OCI-LY7 (cell line): ENCODE measurements around the gene MAS1L. TPM values are rescaled to one million over a fixed set of nuclear protein-coding genes. Genes with fewer than 3 reads are reported as not detected.

Experiments used
- BruUV-seq: library from RNA; stranded (reverse); fragments of 400-500 nt; replicated peaks from 2 replicates; lab custom pipeline; 2021; lab: Mats Ljungman, UMichigan
- CTCF ChIA-PET: fragments of 300-600 bp; sonication (Branson Sonifier 250); formaldehyde crosslinking; loops from one replicate; lab custom pipeline; 2022; ENCODE audit warnings: antibody characterized with exemption; ENCODE audit not compliant: unreplicated experiment; lab: Charles Lee
- POLR2A ChIA-PET: fragments of 300-600 bp; sonication (Branson Sonifier 250); formaldehyde crosslinking; loops from one replicate; lab custom pipeline; 2022; ENCODE audit warnings: antibody characterized with exemption; lab: Charles Lee
- DNase-seq: peaks from one replicate; pipeline ENCODE4 v3.0.0-alpha.2; 2015; ENCODE audit warnings: low spot score
- H2AFZ ChIP-seq: fragments of 200-600 bp; sonication (generic), shearing (Covaris generic); 2 replicates; pipeline ENCODE4 v1.6.1; 2014; ENCODE audit warnings: mild to moderate bottlenecking, antibody characterized with exemption, low read length, moderate library complexity
- H3K27ac ChIP-seq: fragments of 200-600 bp; sonication (generic); 2 replicates; pipeline ENCODE4 v1.5.1; 2014; ENCODE audit warnings: mixed run types, low read depth, mild to moderate bottlenecking, moderate library complexity, low read length, inconsistent platforms; ENCODE audit not compliant: poor library complexity, severe bottlenecking
- H3K36me3 ChIP-seq: fragments of 200-600 bp; sonication (generic); 2 replicates; pipeline ENCODE4 v1.6.1; 2014; ENCODE audit warnings: mild to moderate bottlenecking, antibody characterized with exemption, low read length, moderate library complexity, mixed read lengths; ENCODE audit not compliant: insufficient read depth
- H3K4me1 ChIP-seq: fragments of 200-600 bp; sonication (generic); 2 replicates; pipeline ENCODE4 v1.5.1; 2014; ENCODE audit warnings: mild to moderate bottlenecking, low read length; ENCODE audit not compliant: insufficient read depth, poor library complexity, severe bottlenecking
- H3K4me2 ChIP-seq: fragments of 200-600 bp; sonication (generic); 2 replicates; pipeline ENCODE4 v1.6.1; 2014; ENCODE audit warnings: mild to moderate bottlenecking, low read length
- H3K4me3 ChIP-seq: fragments of 200-600 bp; sonication (generic); 2 replicates; pipeline ENCODE4 v1.5.1; 2014; ENCODE audit warnings: mild to moderate bottlenecking, low read depth, low read length; ENCODE audit not compliant: poor library complexity, severe bottlenecking
- H3K79me2 ChIP-seq: fragments of 200-600 bp; sonication (generic); 2 replicates; pipeline ENCODE4 v1.6.1; 2016; ENCODE audit warnings: low read depth, mild to moderate bottlenecking, low read length, moderate library complexity, mixed read lengths; ENCODE audit not compliant: insufficient read depth
- H3K9me2 ChIP-seq: fragments of 200-600 bp; sonication (generic); 2 replicates; pipeline ENCODE4 v1.6.1; 2016; ENCODE audit warnings: mild to moderate bottlenecking, low read length, mixed read lengths; ENCODE audit not compliant: insufficient read depth
- H3K9me3 ChIP-seq: fragments of 200-600 bp; sonication (generic); 2 replicates; pipeline ENCODE4 v1.6.1; 2014; ENCODE audit warnings: mild to moderate bottlenecking, mixed run types, low read length, mixed read lengths
- H4K20me1 ChIP-seq: fragments of 200-600 bp; sonication (generic); 2 replicates; pipeline ENCODE4 v1.6.1; 2014; ENCODE audit warnings: mild to moderate bottlenecking, antibody characterized with exemption, low read length, moderate library complexity, mixed read lengths; ENCODE audit not compliant: insufficient read depth
- CTCF ChIP-seq: fragments of 200-600 bp; sonication (generic); conservative IDR thresholded peaks from 2 replicates; pipeline ENCODE4 v1.5.1; 2014; ENCODE audit warnings: mild to moderate bottlenecking, antibody characterized with exemption, low read length, moderate library complexity, mixed read lengths
- EZH2phosphoT487 ChIP-seq: fragments of 200-600 bp; sonication (generic); IDR thresholded peaks from 2 replicates; pipeline ENCODE4 v1.6.1; 2018; ENCODE audit warnings: low read depth, borderline replicate concordance, mild to moderate bottlenecking, mixed run types, antibody characterized with exemption, low read length, moderate library complexity, mixed read lengths
- intact Hi-C: fragments of 100-400 bp; cut with micrococcal nuclease; formaldehyde crosslinking; loops from one replicate; pipeline ENCODE4 v1.10.0; 2022; ENCODE audit not compliant: unreplicated experiment
- total RNA-seq, 2 experiments: library from RNA; depleted of rRNA in 1 of 2; stranded (reverse); fragments of >200 nt in 1 of 2; shearing (Covaris generic) in 1 of 2; gene quantifications; 2 replicates each; pipeline ENCODE4 v1.2.3, GENCODE V29; 2014 to 2022

The MAS1L gene
- total RNA-seq, 2 experiments from 2014 or later = not detected

GRCh38 chr6:29474996-29475395 is 12.8 kb downstream of the MAS1L start:
- TF ChIP-seq EZH2phosphoT487 = no peak
- no peak for TF ChIP-seq CTCF
- no peaks in the 10 kb centered on the region for H3K4me1 ChIP-seq
- POLR2A ChIA-PET = interaction anchor here (0.6 kb wide), 1 partner anchor 1175 kb away, joined by 3 read pairs; no protein-coding TSS in a partner anchor
- no peak overlapping the region for H3K4me2 ChIP-seq
- no peaks in the 10 kb centered on the region for H3K79me2 ChIP-seq
- intact Hi-C loops = no loop called here
- no peaks in the 10 kb centered on the region for H3K9me2 ChIP-seq
- CTCF ChIA-PET = no interaction called here
- H3K9me3 ChIP-seq = no peaks in the 10 kb centered on the region
- no peak for DNase-seq
- H4K20me1 ChIP-seq = no peaks in the 10 kb centered on the region
- no peak overlapping the region for H3K27ac ChIP-seq
- no peaks in the 10 kb centered on the region for H3K36me3 ChIP-seq
- BruUV-seq = no TSS peak
- no peak overlapping the region for H3K4me3 ChIP-seq
- H2AFZ ChIP-seq = no peak overlapping the region

- TF ChIP-seq EZH2phosphoT487 (no peak), CTCF (no peak)
- H3K9me3 ChIP-seq = no peaks in the 10 kb centered on the region
- no peak for DNase-seq
- H3K4me2 ChIP-seq = no peak overlapping the region
- ChIA-PET CTCF (no interaction called here), POLR2A (no interaction called here)
- no peak overlapping the region for H3K27ac ChIP-seq
- H3K4me3 ChIP-seq = no peak overlapping the region
- no TSS peak for BruUV-seq
- no peaks in the 10 kb centered on the region for H3K36me3 ChIP-seq
- no peaks in the 10 kb centered on the region for H3K4me1 ChIP-seq
- intact Hi-C loops = no loop called here
- no peaks in the 10 kb centered on the region for H4K20me1 ChIP-seq
- no peaks in the 10 kb centered on the region for H3K9me2 ChIP-seq
- no peak overlapping the region for H2AFZ ChIP-seq
- H3K79me2 ChIP-seq = no peaks in the 10 kb centered on the region
These were observed 21.5 kb downstream of the MAS1L start for GRCh38 chr6:29466241-29466640.

- Histone ChIP-seq H4K20me1 (no peaks in the 10 kb centered on the region), H3K27ac (no peak overlapping the region), H3K9me3 (no peaks in the 10 kb centered on the region), H3K4me3 (no peak overlapping the region), H3K79me2 (no peaks in the 10 kb centered on the region), H3K36me3 (no peaks in the 10 kb centered on the region), H3K4me1 (no peaks in the 10 kb centered on the region), H3K4me2 (no peak overlapping the region), H3K9me2 (no peaks in the 10 kb centered on the region), H2AFZ (no peak overlapping the region)
- CTCF ChIA-PET = no interaction called here
- intact Hi-C loops = no loop called here
- POLR2A ChIA-PET = no interaction called here
- no TSS peak for BruUV-seq
- no peak for DNase-seq
- no peak for TF ChIP-seq CTCF
- TF ChIP-seq EZH2phosphoT487 = no peak
These were observed 22.0 kb downstream of the MAS1L start for GRCh38 chr6:29465801-29466200.
